Measurements from ENCODE around the gene SHISA6. TPM values are rescaled to one million over a fixed set of nuclear protein-coding genes. Genes with fewer than 3 reads are reported as not detected.

Gene SHISA6
- total RNA-seq, 1 donor from 2014 or later: 12.6 TPM

- Mint-ChIP-seq H3K27me3 (ENCODE audit: unreplicated experiment) (no peaks in the 10 kb centered on the region), H3K4me3 (ENCODE audit: unreplicated experiment) (no peak overlapping the region), H3K9me3 (ENCODE audit: unreplicated experiment) (peaks cover 2% of the 10 kb centered on the region), H3K27ac (ENCODE audit: unreplicated experiment) (no peak overlapping the region), H3K36me3 (ENCODE audit: unreplicated experiment) (no peaks in the 10 kb centered on the region), H3K4me1 (ENCODE audit: low read depth, unreplicated experiment) (peaks cover 6% of the 10 kb centered on the region)
- no peak for DNase-seq
- TF ChIP-seq CTCF (IDR thresholded peaks at IDR 0.05; ENCODE audit: partially characterized antibody, unreplicated experiment): no peak
Measured at GRCh38 chr17:11342138-11342537, 101.1 kb downstream of the SHISA6 start.

- Mint-ChIP-seq H3K4me1 (ENCODE audit: low read depth, unreplicated experiment) (peaks cover 4% of the 10 kb centered on the region), H3K27ac (ENCODE audit: unreplicated experiment) (no peak overlapping the region), H3K36me3 (ENCODE audit: unreplicated experiment) (no peaks in the 10 kb centered on the region), H3K27me3 (ENCODE audit: unreplicated experiment) (peaks cover 4% of the 10 kb centered on the region), H3K9me3 (ENCODE audit: unreplicated experiment) (no peaks in the 10 kb centered on the region), H3K4me3 (ENCODE audit: unreplicated experiment) (no peak overlapping the region)
- no peak for TF ChIP-seq CTCF (IDR thresholded peaks at IDR 0.05; ENCODE audit: partially characterized antibody, unreplicated experiment)
- DNase-seq: no peak
Measured at GRCh38 chr17:11349106-11349505, 108.1 kb downstream of the SHISA6 start.

- no peaks in the 10 kb centered on the region for H3K9me3 Mint-ChIP-seq (ENCODE audit: unreplicated experiment)
- H3K27ac Mint-ChIP-seq (ENCODE audit: unreplicated experiment): no peak overlapping the region
- no peak for TF ChIP-seq CTCF (IDR thresholded peaks at IDR 0.05; ENCODE audit: partially characterized antibody, unreplicated experiment)
- H3K36me3 Mint-ChIP-seq (ENCODE audit: unreplicated experiment): no peaks in the 10 kb centered on the region
- H3K4me1 Mint-ChIP-seq (ENCODE audit: low read depth, unreplicated experiment): peaks cover 22% of the 10 kb centered on the region
- no peak for DNase-seq
- no peak overlapping the region for H3K4me3 Mint-ChIP-seq (ENCODE audit: unreplicated experiment)
- H3K27me3 Mint-ChIP-seq (ENCODE audit: unreplicated experiment): peaks cover 6% of the 10 kb centered on the region
Measured at GRCh38 chr17:11351479-11351878, 110.5 kb downstream of the SHISA6 start.

GRCh38 chr17:11353601-11354000, 112.6 kb downstream of the SHISA6 start:
- H3K27ac Mint-ChIP-seq (ENCODE audit: unreplicated experiment): no peak overlapping the region
- no peak overlapping the region for H3K4me3 Mint-ChIP-seq (ENCODE audit: unreplicated experiment)
- no peaks in the 10 kb centered on the region for H3K9me3 Mint-ChIP-seq (ENCODE audit: unreplicated experiment)
- TF ChIP-seq CTCF (IDR thresholded peaks at IDR 0.05; ENCODE audit: partially characterized antibody, unreplicated experiment): no peak
- no peaks in the 10 kb centered on the region for H3K36me3 Mint-ChIP-seq (ENCODE audit: unreplicated experiment)
- DNase-seq: no peak
- H3K27me3 Mint-ChIP-seq (ENCODE audit: unreplicated experiment): peaks cover 6% of the 10 kb centered on the region
- peaks cover 20% of the 10 kb centered on the region for H3K4me1 Mint-ChIP-seq (ENCODE audit: low read depth, unreplicated experiment)

GRCh38 chr17:11356371-11356770, 115.4 kb downstream of the SHISA6 start:
- Mint-ChIP-seq H3K27me3 (ENCODE audit: unreplicated experiment) (peaks cover 2% of the 10 kb centered on the region), H3K4me3 (ENCODE audit: unreplicated experiment) (no peak overlapping the region), H3K4me1 (ENCODE audit: low read depth, unreplicated experiment) (peaks cover 20% of the 10 kb centered on the region), H3K27ac (ENCODE audit: unreplicated experiment) (peak overlapping the region; percentile 72), H3K36me3 (ENCODE audit: unreplicated experiment) (no peaks in the 10 kb centered on the region), H3K9me3 (ENCODE audit: unreplicated experiment) (no peaks in the 10 kb centered on the region)
- TF ChIP-seq CTCF (IDR thresholded peaks at IDR 0.05; ENCODE audit: partially characterized antibody, unreplicated experiment): no peak
- DNase-seq: no peak
